Uterus (tissue), 4 donors: ENCODE results near the gene SNAP29. TPM values are rescaled to one million over a fixed set of nuclear protein-coding genes. Genes with fewer than 3 reads are reported as not detected.
"Not testable (repeated sequence)": the region's sequence is repeated elsewhere in the genome, so short reads cannot be mapped to it uniquely, and the experiment has no call there.

Experiments
- DNase-seq, 2 donors: peaks; one replicate each; pipeline ENCODE4 v3.0.0-alpha.2; 2019 to 2020
- H3K27ac ChIP-seq, 2 donors: fragments of 200-600 bp; sonication (generic); 1 replicate in 1 of 2; 2 replicates in 1 of 2; pipeline ENCODE4 v1.5.1; 2016 to 2018
- H3K27me3 ChIP-seq, 2 donors: fragments of 200-600 bp; sonication (generic); one replicate each; pipeline ENCODE4 v1.5.1; 2018 to 2019; ENCODE audit warnings: control low read depth in 1 of 2
- H3K36me3 ChIP-seq, 2 donors: fragments of 200-600 bp; sonication (generic); one replicate each; pipeline ENCODE4 v1.5.1; 2019; ENCODE audit warnings: control low read depth in 1 of 2
- H3K4me1 ChIP-seq, 2 donors: fragments of 200-600 bp; sonication (generic); one replicate each; pipeline ENCODE4 v1.5.1; 2018 to 2019; ENCODE audit warnings: control low read depth in 1 of 2
- H3K4me3 ChIP-seq, 2 donors: fragments of 200-600 bp; sonication (generic); 1 replicate in 1 of 2; 2 replicates in 1 of 2; pipeline ENCODE4 v1.5.1; 2018 to 2019; ENCODE audit warnings: mild to moderate bottlenecking in 1 of 2
- H3K9me3 ChIP-seq, 2 donors: fragments of 200-600 bp; sonication (generic); one replicate each; pipeline ENCODE4 v1.5.1; 2019; ENCODE audit warnings: control low read depth in 1 of 2
- CTCF ChIP-seq, 4 experiments: fragments of 200-600 bp in 2 of 4; fragments of 450-650 bp in 2 of 4; sonication (generic) in 2 of 4; IDR thresholded peaks; one replicate each; pipeline ENCODE4 v1.5.1; 2016 to 2019; ENCODE audit warnings: antibody characterized with exemption in 4 of 4, mild to moderate bottlenecking in 2 of 4, moderate library complexity in 1 of 4
- POLR2A ChIP-seq, 2 donors: fragments of 450-650 bp; IDR thresholded peaks; one replicate each; pipeline ENCODE4 v1.6.1; 2016; ENCODE audit warnings: antibody characterized with exemption in 2 of 2, mild to moderate bottlenecking in 1 of 2, moderate library complexity in 1 of 2
- intact Hi-C: fragments of 100-400 bp; cut with DNase I; formaldehyde crosslinking; loops from one replicate; pipeline ENCODE4 v1.15.1; 2023; ENCODE audit warnings: low total_unique reads
- total RNA-seq, 4 donors: library from RNA; depleted of rRNA in 3 of 4; stranded (reverse); fragments of >200 nt in 3 of 4; gene quantifications; one replicate each; pipeline versions ENCODE4 v1.1.0 to v1.2.4, GENCODE V29; 2014 to 2023
- donor health status: DM: yes; HTN: yes; CAD: no.

SNAP29 gene
- total RNA-seq, 4 donors from 2014 or later: 5.3 to 33.5 (median 13.1) TPM

GRCh38 chr22:20937031-20937793 is 78.4 kb downstream of the SNAP29 start:
- DNase-seq: no peak
- no peaks in the 10 kb centered on the region for H3K27me3 ChIP-seq
- H3K36me3 ChIP-seq: no peaks in the 10 kb centered on the region
- intact Hi-C loops: no loop called here
- H3K4me1 ChIP-seq: peaks cover 0 to 5% of the 10 kb centered on the region in 2 donors
- TF ChIP-seq POLR2A (IDR thresholded peaks at IDR 0.05): no peak
- no peak overlapping the region for H3K4me3 ChIP-seq
- no peaks in the 10 kb centered on the region for H3K9me3 ChIP-seq
- no peak overlapping the region for H3K27ac ChIP-seq

GRCh38 chr22:20937794-20938671 is 79.2 kb downstream of the SNAP29 start:
- no peak overlapping the region for H3K4me3 ChIP-seq
- no peak overlapping the region for H3K27ac ChIP-seq
- H3K4me1 ChIP-seq: peaks cover 0 to 5% of the 10 kb centered on the region in 2 donors
- intact Hi-C loops: no loop called here
- DNase-seq: no peak
- TF ChIP-seq POLR2A (IDR thresholded peaks at IDR 0.05): no peak
- no peak for TF ChIP-seq CTCF (IDR thresholded peaks at IDR 0.05)
- no peaks in the 10 kb centered on the region for H3K36me3 ChIP-seq
- no peaks in the 10 kb centered on the region for H3K9me3 ChIP-seq
- H3K27me3 ChIP-seq: no peaks in the 10 kb centered on the region

GRCh38 chr22:20939457-20940185 is 80.8 kb downstream of the SNAP29 start:
- H3K4me3 ChIP-seq, H3K27ac ChIP-seq, H3K27me3 ChIP-seq, DNase-seq, H3K4me1 ChIP-seq, H3K9me3 ChIP-seq, H3K36me3 ChIP-seq, intact Hi-C loops: not testable (repeated sequence)

GRCh38 chr22:20940186-20940651 is 81.4 kb downstream of the SNAP29 start:
- Histone ChIP-seq H3K4me1 (peaks cover 0 to 5% of the 10 kb centered on the region in 2 donors), H3K27ac (no peak overlapping the region), H3K36me3 (no peaks in the 10 kb centered on the region), H3K9me3 (no peaks in the 10 kb centered on the region), H3K4me3 (no peak overlapping the region), H3K27me3 (no peaks in the 10 kb centered on the region)
- TF ChIP-seq CTCF (IDR thresholded peaks at IDR 0.05) (no peak), POLR2A (IDR thresholded peaks at IDR 0.05) (no peak)
- DNase-seq: no peak
- intact Hi-C loops: no loop called here

Other genes with a start within 250 kb of the SNAP29 start
- gene SERPIND1, start 84.9 kb upstream of the SNAP29 start, total RNA-seq: 1 to 10 TPM in 2 of 4 donors, not detected in 2; 1.0 to 4.5 TPM
- 100 to 1,000 TPM in 2 of 4 donors, 10 to 100 TPM in 2; 48.9 to 238 (median 108) TPM for gene PI4KA, start 196 bp upstream of the SNAP29 start, total RNA-seq
- 10 to 100 TPM; 29.4 to 74.2 (median 57.6) TPM for gene CRKL, start 58.4 kb downstream of the SNAP29 start, total RNA-seq
- 1 to 10 TPM in 2 of 4 donors, not detected in 2; 3.2 to 3.4 TPM for gene AIFM3, start 108.2 kb downstream of the SNAP29 start, total RNA-seq
- gene LZTR1, start 123.3 kb downstream of the SNAP29 start, total RNA-seq: 10 to 100 TPM; 18.2 to 73.7 (median 56.1) TPM
- 10 to 100 TPM; 16.2 to 45.9 (median 30.9) TPM for gene THAP7, start 143.1 kb downstream of the SNAP29 start, total RNA-seq
- gene P2RX6, start 156.2 kb downstream of the SNAP29 start, total RNA-seq: 1 to 10 TPM in 2 of 4 donors, under 1 TPM in 1, not detected in 1; 0.76 to 1.5 (median 1.2) TPM
- gene SLC7A4, start 173.6 kb downstream of the SNAP29 start, total RNA-seq: 1 to 10 TPM in 1 of 4 donors, under 1 TPM in 2, not detected in 1; 0.35 to 7.9 (median 0.43) TPM
- gene LRRC74B, start 186.9 kb downstream of the SNAP29 start, total RNA-seq: under 1 TPM in 2 of 4 donors, not detected in 2; 0.14 to 0.18 TPM